Breast epithelium (tissue), 3 donors: ENCODE results near the gene SRGAP2B.
"Not testable (repeated sequence)": the region's sequence is repeated elsewhere in the genome, so short reads cannot be mapped to it uniquely, and the experiment has no call there.

ENCODE experiments used
- POLR2A ChIP-seq: fragments of 450-650 bp; IDR thresholded peaks from one replicate; pipeline ENCODE4 v1.6.1; 2016; ENCODE audit warnings: antibody characterized with exemption, mild to moderate bottlenecking, moderate library complexity
- TF ChIP-seq, protein P1 (sequence below), 3 donors: fragments of 450-650 bp; IDR thresholded peaks; one replicate each; pipeline ENCODE4 v1.5.1; 2016 to 2017; ENCODE audit warnings: antibody characterized with exemption in 3 of 3, mild to moderate bottlenecking in 3 of 3, moderate library complexity in 3 of 3

DNA sequence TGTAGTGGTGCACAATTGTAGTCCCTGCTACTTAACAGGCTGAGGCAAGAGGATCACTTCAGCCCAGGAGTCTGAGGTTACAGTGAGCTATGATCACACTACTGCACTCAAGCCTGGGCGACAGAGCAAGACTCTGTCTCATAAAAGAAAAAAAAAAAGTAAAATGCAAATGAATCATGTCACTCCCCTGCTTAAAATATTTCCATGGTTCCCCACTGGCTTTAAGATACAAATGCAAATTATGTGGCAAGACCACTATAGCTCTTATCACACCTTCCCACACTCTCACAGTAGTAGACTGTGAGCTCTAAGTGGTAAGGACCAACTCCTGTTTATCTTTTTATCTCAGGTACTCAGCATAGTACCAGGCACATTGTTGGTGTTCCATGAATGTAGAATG, 53.6 kb downstream of the SRGAP2B start:
- TF ChIP-seq, protein P1, sequence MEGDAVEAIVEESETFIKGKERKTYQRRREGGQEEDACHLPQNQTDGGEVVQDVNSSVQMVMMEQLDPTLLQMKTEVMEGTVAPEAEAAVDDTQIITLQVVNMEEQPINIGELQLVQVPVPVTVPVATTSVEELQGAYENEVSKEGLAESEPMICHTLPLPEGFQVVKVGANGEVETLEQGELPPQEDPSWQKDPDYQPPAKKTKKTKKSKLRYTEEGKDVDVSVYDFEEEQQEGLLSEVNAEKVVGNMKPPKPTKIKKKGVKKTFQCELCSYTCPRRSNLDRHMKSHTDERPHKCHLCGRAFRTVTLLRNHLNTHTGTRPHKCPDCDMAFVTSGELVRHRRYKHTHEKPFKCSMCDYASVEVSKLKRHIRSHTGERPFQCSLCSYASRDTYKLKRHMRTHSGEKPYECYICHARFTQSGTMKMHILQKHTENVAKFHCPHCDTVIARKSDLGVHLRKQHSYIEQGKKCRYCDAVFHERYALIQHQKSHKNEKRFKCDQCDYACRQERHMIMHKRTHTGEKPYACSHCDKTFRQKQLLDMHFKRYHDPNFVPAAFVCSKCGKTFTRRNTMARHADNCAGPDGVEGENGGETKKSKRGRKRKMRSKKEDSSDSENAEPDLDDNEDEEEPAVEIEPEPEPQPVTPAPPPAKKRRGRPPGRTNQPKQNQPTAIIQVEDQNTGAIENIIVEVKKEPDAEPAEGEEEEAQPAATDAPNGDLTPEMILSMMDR (IDR thresholded peaks at IDR 0.05) = not testable (repeated sequence)
- TF ChIP-seq POLR2A = not testable (repeated sequence)
